IMR-90 (cell line): ENCODE data around the gene DYSF. TPM values are rescaled to one million over a fixed set of nuclear protein-coding genes. Genes with fewer than 3 reads are reported as not detected.

Experiments
- ATAC-seq: fragments of 200-7000 bp; cut with Tn5 transposase; 2 replicates; pipeline ENCODE4 v1.9.1; 2020; ENCODE audit warnings: low read depth, mild to moderate bottlenecking, moderate library complexity
- BruUV-seq: library from RNA; stranded (reverse); fragments of 400-500 nt; replicated peaks from 2 replicates; lab custom pipeline; 2021; lab: Mats Ljungman, UMichigan
- CTCF ChIA-PET: fragments of 300-600 bp; formaldehyde crosslinking; extraction: SDS; loops from one replicate; lab custom pipeline; 2021; ENCODE audit warnings: antibody characterized with exemption; lab: Yijun Ruan, JAX
- POLR2A ChIA-PET: fragments of 300-600 bp; sonication (Branson Sonifier 250); formaldehyde crosslinking; loops from one replicate; lab custom pipeline; 2022; ENCODE audit warnings: antibody characterized with exemption; ENCODE audit not compliant: unreplicated experiment; lab: Charles Lee
- DNase-seq: peaks from one replicate; pipeline ENCODE4 v3.0.0; 2013
- H2AFZ ChIP-seq: replicated peaks from 2 replicates; pipeline ENCODE3; 2013; ENCODE audit warnings: low read length, mild to moderate bottlenecking; ENCODE audit not compliant: poor library complexity
- H2AK5ac ChIP-seq: 2 replicates; pipeline ENCODE4 v1.6.1; 2013; ENCODE audit warnings: low read depth, low read length, inconsistent platforms
- H2AK9ac ChIP-seq: replicated peaks from 2 replicates; pipeline ENCODE3; 2013; ENCODE audit warnings: mild to moderate bottlenecking, low read depth, low read length, moderate library complexity; ENCODE audit not compliant: poor library complexity
- H2BK120ac ChIP-seq: 2 replicates; pipeline ENCODE4 v1.6.1; 2013; ENCODE audit warnings: low read depth, low read length, inconsistent platforms
- H2BK15ac ChIP-seq: 3 replicates; pipeline ENCODE4 v1.6.1; 2013; ENCODE audit warnings: low read depth, low read length, inconsistent platforms
- H2BK20ac ChIP-seq: 2 replicates; pipeline ENCODE4 v1.6.1; 2013; ENCODE audit warnings: low read depth, mild to moderate bottlenecking, inconsistent platforms, low read length, moderate library complexity
- H2BK5ac ChIP-seq: 2 replicates; pipeline ENCODE4 v1.6.1; 2013; ENCODE audit warnings: mild to moderate bottlenecking, low read depth, low read length, inconsistent platforms; ENCODE audit not compliant: poor library complexity, severe bottlenecking
- H3K14ac ChIP-seq: replicated peaks from 2 replicates; pipeline ENCODE4 v1.6.1; 2013; ENCODE audit warnings: low read depth, low read length, inconsistent platforms
- H3K18ac ChIP-seq: 2 replicates; pipeline ENCODE4 v1.6.1; 2013; ENCODE audit warnings: low read depth, low read length, control low read depth
- H3K23ac ChIP-seq: 2 replicates; pipeline ENCODE4 v1.6.1; 2013; ENCODE audit warnings: low read depth, low read length, inconsistent platforms
- H3K27ac ChIP-seq: 2 replicates; pipeline ENCODE4 v1.5.1; 2013; ENCODE audit warnings: mild to moderate bottlenecking, control low read depth, low read length; ENCODE audit not compliant: insufficient read depth
- H3K27me3 ChIP-seq: 2 replicates; pipeline ENCODE4 v1.6.1; 2013; ENCODE audit warnings: low read length; ENCODE audit not compliant: control insufficient read depth, insufficient read depth
- H3K36me3 ChIP-seq: 2 replicates; pipeline ENCODE4 v1.6.1; 2013; ENCODE audit warnings: low read length, mixed read lengths; ENCODE audit not compliant: control insufficient read depth, insufficient read depth
- H3K4ac ChIP-seq: 2 replicates; pipeline ENCODE4 v1.6.1; 2013; ENCODE audit warnings: low read depth, low read length, inconsistent platforms
- H3K4me1 ChIP-seq: 2 replicates; pipeline ENCODE4 v1.6.1; 2013; ENCODE audit warnings: low read length, mixed read lengths; ENCODE audit not compliant: control insufficient read depth, insufficient read depth
- H3K4me2 ChIP-seq: 2 replicates; pipeline ENCODE4 v1.6.1; 2013; ENCODE audit warnings: low read depth, mild to moderate bottlenecking, control low read depth, low read length, moderate library complexity
- H3K4me3 ChIP-seq: 2 replicates; pipeline ENCODE4 v1.5.1; 2013; ENCODE audit warnings: low read depth, mild to moderate bottlenecking, control low read depth, low read length, moderate library complexity; ENCODE audit not compliant: insufficient read depth
- H3K56ac ChIP-seq: 2 replicates; pipeline ENCODE4 v1.6.1; 2013; ENCODE audit warnings: low read length, inconsistent platforms; ENCODE audit not compliant: insufficient read depth; ENCODE audit errors: extremely low read depth
- H3K79me1 ChIP-seq, 2 experiments: 2 replicates each; pipeline ENCODE4 v1.6.1; 2013; ENCODE audit warnings: low read length in 2 of 2, inconsistent platforms in 1 of 2, low read depth in 1 of 2
- H3K9ac ChIP-seq: 2 replicates; pipeline ENCODE4 v1.6.1; 2013; ENCODE audit warnings: low read depth, low read length, control low read depth
- H3K9me1 ChIP-seq: 2 replicates; pipeline ENCODE4 v1.6.1; 2013; ENCODE audit warnings: low read length, inconsistent platforms; ENCODE audit not compliant: insufficient read depth
- H3K9me3 ChIP-seq: 2 replicates; pipeline ENCODE4 v1.6.1; 2013; ENCODE audit warnings: low read length; ENCODE audit not compliant: control insufficient read depth, insufficient read depth
- H4K20me1 ChIP-seq: 2 replicates; pipeline ENCODE4 v1.6.1; 2013; ENCODE audit warnings: low read length, inconsistent platforms; ENCODE audit not compliant: insufficient read depth
- H4K5ac ChIP-seq: 2 replicates; pipeline ENCODE4 v1.6.1; 2013; ENCODE audit warnings: mild to moderate bottlenecking, low read depth, low read length, control low read depth
- H4K8ac ChIP-seq, 2 experiments: 2 replicates each; pipeline ENCODE4 v1.6.1; 2013; ENCODE audit warnings: low read depth in 2 of 2, low read length in 2 of 2, control low read depth in 1 of 2, inconsistent platforms in 1 of 2
- H4K91ac ChIP-seq: 2 replicates; pipeline ENCODE4 v1.6.1; 2013; ENCODE audit warnings: low read depth, low read length, inconsistent platforms; ENCODE audit not compliant: insufficient read depth
- BHLHE40 ChIP-seq: fragments of 150-350 bp; IDR thresholded peaks from 2 replicates; pipeline ENCODE4 v1.6.1; 2016; ENCODE audit warnings: mild to moderate bottlenecking, low read depth, low read length
- CEBPB ChIP-seq: IDR thresholded peaks from 2 replicates; pipeline ENCODE4 v1.6.1; 2012; ENCODE audit warnings: low read depth, low read length, improper control_type of control experiment
- CHD1 ChIP-seq: IDR thresholded peaks from 2 replicates; pipeline ENCODE4 v1.6.1; 2012; ENCODE audit warnings: low read depth, low read length, improper control_type of control experiment
- FOS ChIP-seq: fragments of 150-350 bp; IDR thresholded peaks from 2 replicates; pipeline ENCODE4 v1.6.1; 2016; ENCODE audit warnings: low read depth, low read length
- MXI1 ChIP-seq: IDR thresholded peaks from 2 replicates; pipeline ENCODE4 v1.6.1; 2012; ENCODE audit warnings: low read depth, mild to moderate bottlenecking, low read length, moderate library complexity, borderline replicate concordance
- NFE2L2 ChIP-seq: fragments of 150-350 bp; IDR thresholded peaks from 2 replicates; pipeline ENCODE4 v1.6.1; 2016; ENCODE audit warnings: low read depth, mild to moderate bottlenecking, low read length
- POLR2A ChIP-seq: IDR thresholded peaks from 2 replicates; pipeline ENCODE4 v1.6.1; 2012; ENCODE audit warnings: mild to moderate bottlenecking, low read depth, low read length
- RAD21 ChIP-seq: IDR thresholded peaks from 2 replicates; pipeline ENCODE4 v1.6.1; 2012; ENCODE audit warnings: low read length, improper control_type of control experiment
- RCOR1 ChIP-seq: IDR thresholded peaks from 2 replicates; pipeline ENCODE4 v1.6.1; 2012; ENCODE audit warnings: mild to moderate bottlenecking, low read length, improper control_type of control experiment; ENCODE audit not compliant: insufficient replicate concordance
- SMC3 ChIP-seq: fragments of 150-350 bp; IDR thresholded peaks from 2 replicates; pipeline ENCODE4 v1.6.1; 2016; ENCODE audit warnings: low read depth, mild to moderate bottlenecking, antibody characterized with exemption, low read length, moderate library complexity
- USF2 ChIP-seq: fragments of 150-350 bp; IDR thresholded peaks from 2 replicates; pipeline ENCODE4 v1.6.1; 2017; ENCODE audit warnings: mild to moderate bottlenecking, antibody characterized with exemption, low read length, low read depth
- WGBS, 2 experiments: methylation state at CpG; one replicate each; pipeline versions ENCODE4 v1.1.5 to v1.1.7; 2013; ENCODE audit warnings: missing lambda C conversion rate in 2 of 2; ENCODE audit not compliant: insufficient read length in 1 of 2; ENCODE audit errors: extremely low coverage in 2 of 2; 5-methylcytosine and 5-hydroxymethylcytosine counted together
- dilution Hi-C: fragments of 300-500 bp; cut with HindIII; formaldehyde crosslinking; loops from one replicate; pipeline ENCODE4 v1.14.3; 2018; ENCODE audit warnings: low sequenced_read_pairs; ENCODE audit not compliant: unreplicated experiment
- in situ Hi-C: fragments of 300-500 bp; cut with MboI; formaldehyde crosslinking; loops from 3 replicates; pipeline ENCODE4 v1.14.3; 2019; ENCODE audit warnings: low sequenced_read_pairs, inconsistent platforms, mixed read lengths
- intact Hi-C: fragments of 100-400 bp; cut with micrococcal nuclease; formaldehyde crosslinking; loops from 2 replicates; pipeline ENCODE4 v1.10.0; 2022
- polyA plus RNA-seq, 3 experiments: library from polyadenylated mRNA; depleted of rRNA; stranded (reverse); fragments of >200 nt; gene quantifications; 2 replicates each; pipeline ENCODE4 v1.2.3, GENCODE V29; 2012; ENCODE audit warnings: low replicate concordance in 1 of 3
- total RNA-seq: library from RNA; depleted of rRNA; stranded (reverse); fragments of >200 nt; gene quantifications from 2 replicates; pipeline ENCODE4 v1.2.3, GENCODE V29; 2012
- TF ChIP-seq, protein P1 (sequence below): fragments of 150-350 bp; IDR thresholded peaks from 2 replicates; pipeline ENCODE4 v1.6.1; 2016; ENCODE audit warnings: low read depth, mild to moderate bottlenecking, low read length, moderate library complexity, borderline replicate concordance

DYSF gene
- total and polyA plus RNA-seq, 2 of the 4 experiments (the other 2 are of a cell fraction) = 0.09 to 0.18 TPM

DNA sequence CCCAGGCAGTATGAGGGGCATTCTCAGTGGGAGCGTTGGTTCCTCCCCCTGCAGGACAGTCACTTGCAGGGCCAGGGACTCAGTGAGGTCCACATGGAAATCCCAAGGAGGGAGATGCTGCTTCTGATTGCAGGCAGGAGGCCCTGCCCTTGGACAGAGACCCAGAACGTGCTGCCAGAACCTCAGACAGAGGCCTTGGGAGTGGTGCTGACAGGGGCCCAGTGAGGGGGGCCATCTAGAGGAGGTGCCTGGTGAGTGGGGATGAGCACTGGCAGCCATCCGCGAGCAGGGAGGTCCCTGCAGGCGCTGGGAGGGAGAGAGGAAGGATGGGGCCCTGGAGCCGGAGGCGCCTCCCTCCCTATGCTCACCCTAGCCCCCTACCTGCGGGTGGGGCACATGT is 133.1 kb downstream of the DYSF start:
- no peaks in the 10 kb centered on the region for H3K4me1 ChIP-seq
- H3K9me1 ChIP-seq = no peaks in the 10 kb centered on the region
- no peak overlapping the region for H3K23ac ChIP-seq
- ChIA-PET CTCF (no interaction called here), POLR2A (no interaction called here)
- H2BK5ac ChIP-seq = no peak overlapping the region
- 58% methylated on average over 2 of the region's 8 CpGs; no CpG with 5 or more reads in 1 of the 2 experiments for WGBS, 2 experiments
- H3K4ac ChIP-seq = no peak overlapping the region
- H3K4me2 ChIP-seq = no peak overlapping the region
- H2BK20ac ChIP-seq = no peak overlapping the region
- intact Hi-C loops = no loop called here
- ATAC-seq (no peak), DNase-seq (no peak)
- no peak overlapping the region for H2AK5ac ChIP-seq
- H3K18ac ChIP-seq = no peak overlapping the region
- H2AFZ ChIP-seq = no peak overlapping the region
- dilution Hi-C loops = no loop called here
- no peak overlapping the region for H4K8ac ChIP-seq
- H2AK9ac ChIP-seq = no peak overlapping the region
- H3K14ac ChIP-seq = no peak overlapping the region
- H3K9me3 ChIP-seq = no peaks in the 10 kb centered on the region
- H4K20me1 ChIP-seq = no peaks in the 10 kb centered on the region
- H3K9ac ChIP-seq = no peak overlapping the region
- no peak overlapping the region for H3K4me3 ChIP-seq
- TF ChIP-seq CEBPB = no peak
- no peak for TF ChIP-seq BHLHE40
- TF ChIP-seq NFE2L2 = no peak
- TF ChIP-seq CHD1 = no peak
- TF ChIP-seq RAD21 = no peak
- no peak for TF ChIP-seq POLR2A
- TF ChIP-seq USF2 = no peak
- no peak for TF ChIP-seq FOS
- no peak for TF ChIP-seq RCOR1
- no peak for TF ChIP-seq SMC3
- TF ChIP-seq MXI1 = no peak
- TF ChIP-seq, protein P1, sequence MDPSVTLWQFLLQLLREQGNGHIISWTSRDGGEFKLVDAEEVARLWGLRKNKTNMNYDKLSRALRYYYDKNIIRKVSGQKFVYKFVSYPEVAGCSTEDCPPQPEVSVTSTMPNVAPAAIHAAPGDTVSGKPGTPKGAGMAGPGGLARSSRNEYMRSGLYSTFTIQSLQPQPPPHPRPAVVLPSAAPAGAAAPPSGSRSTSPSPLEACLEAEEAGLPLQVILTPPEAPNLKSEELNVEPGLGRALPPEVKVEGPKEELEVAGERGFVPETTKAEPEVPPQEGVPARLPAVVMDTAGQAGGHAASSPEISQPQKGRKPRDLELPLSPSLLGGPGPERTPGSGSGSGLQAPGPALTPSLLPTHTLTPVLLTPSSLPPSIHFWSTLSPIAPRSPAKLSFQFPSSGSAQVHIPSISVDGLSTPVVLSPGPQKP = no peak
- in situ Hi-C loops = no loop called here
- H3K27ac ChIP-seq = no peak overlapping the region
- H3K56ac ChIP-seq = no peak overlapping the region
- H3K27me3 ChIP-seq = peaks cover 17% of the 10 kb centered on the region
- BruUV-seq = no TSS peak
- no peaks in the 10 kb centered on the region for H3K79me1 ChIP-seq
- no peak overlapping the region for H4K91ac ChIP-seq
- H2BK15ac ChIP-seq = no peak overlapping the region
- no peak overlapping the region for H2BK120ac ChIP-seq
- H4K5ac ChIP-seq = no peak overlapping the region
- no peaks in the 10 kb centered on the region for H3K36me3 ChIP-seq
